Stimulated activated naive CD4-positive, alpha-beta T cell treated with Interleukin-2 at 50 U/mL for 16 hours (primary cell): Measurements from ENCODE around the gene CCNI2.

Source experiments
- DNase-seq: peaks from one replicate; lab custom pipeline; 2025; lab: John Stamatoyannopoulos, UW

CCNI2 gene

DNA sequence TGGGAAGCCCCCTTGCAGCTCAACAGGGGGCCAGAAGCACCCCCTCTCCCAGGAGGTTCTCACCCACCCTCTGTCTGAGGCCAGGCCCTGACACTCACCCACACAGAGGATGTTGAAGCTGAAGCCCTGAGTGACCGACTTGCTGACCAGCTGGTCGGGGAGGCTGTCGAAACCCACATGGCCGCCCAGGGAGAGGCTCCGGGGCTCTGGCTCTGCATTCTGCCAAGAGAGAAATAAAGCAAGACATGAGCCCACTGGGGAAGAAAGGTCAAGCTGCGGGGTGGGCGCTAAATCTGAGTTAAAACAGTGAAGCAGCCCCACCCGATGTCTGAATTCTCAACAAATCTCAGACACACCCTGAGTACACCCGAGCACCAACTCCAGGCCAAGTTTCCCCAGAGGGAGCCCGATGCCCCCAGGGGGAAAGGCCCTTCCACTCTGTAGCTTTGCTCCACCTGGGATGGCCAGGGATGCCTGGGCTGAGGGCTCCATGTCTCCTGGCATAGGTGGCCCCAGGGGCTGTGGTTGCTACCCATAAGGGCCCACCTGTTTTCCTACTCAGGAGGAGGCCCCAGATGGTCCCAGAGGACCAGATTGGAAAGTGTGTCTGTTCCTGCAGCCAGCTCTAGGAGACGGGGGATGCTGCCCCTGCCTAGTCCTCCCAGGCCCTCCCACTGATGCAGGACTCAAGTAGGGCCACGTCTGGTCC is 18.2 kb downstream of the CCNI2 start:
- DNase-seq: no peak

DNA sequence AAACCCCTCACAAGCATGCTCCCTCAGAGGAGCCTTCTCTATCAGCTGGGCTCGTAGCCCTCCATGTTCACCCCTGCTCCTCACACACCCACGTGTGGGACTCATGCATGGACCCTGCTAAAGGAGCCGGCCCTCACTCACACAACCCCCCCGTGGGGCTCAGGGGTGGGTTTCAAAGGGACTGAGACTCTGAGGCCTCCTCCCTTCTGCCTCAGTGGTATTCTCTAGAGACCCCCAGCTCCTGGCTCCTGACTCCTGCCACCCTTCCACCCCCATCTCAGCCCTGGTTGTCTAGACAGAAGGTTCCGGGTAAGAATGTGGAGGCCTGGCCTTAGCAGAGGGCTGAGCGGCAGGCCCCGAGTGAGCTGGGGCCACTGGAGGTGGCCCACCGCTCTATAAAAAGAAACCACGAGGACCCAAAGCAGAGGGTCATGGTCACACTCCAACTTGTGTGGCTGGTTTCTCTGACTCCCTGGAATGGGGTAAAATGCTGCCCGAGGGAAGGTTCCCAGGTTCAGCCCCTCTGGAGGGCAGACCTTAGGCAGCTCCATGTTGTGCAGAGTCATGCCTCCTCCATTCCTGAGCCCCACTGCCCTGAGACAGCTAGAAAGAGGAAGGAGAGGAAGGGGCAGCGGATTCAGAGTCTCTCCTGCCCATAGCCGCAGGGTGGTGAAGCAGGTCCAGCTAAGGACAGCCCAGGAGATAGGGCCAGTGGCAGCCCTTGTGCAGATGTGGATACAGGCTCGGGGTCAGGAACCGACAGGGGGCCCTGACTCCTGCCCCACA is 19.0 kb downstream of the CCNI2 start:
- no peak for DNase-seq

DNA sequence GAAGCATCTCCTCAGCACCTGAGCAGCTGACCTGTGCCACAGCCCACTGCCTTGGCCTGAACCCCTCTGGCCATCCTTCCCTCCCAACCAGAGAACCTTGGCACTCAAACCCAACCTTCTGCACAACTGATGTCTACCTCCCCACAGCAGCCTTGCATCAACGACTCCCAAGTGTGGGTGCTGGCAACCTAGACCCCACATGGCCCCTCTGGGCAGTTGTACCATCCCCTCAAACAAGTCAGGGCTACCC is 19.5 kb downstream of the CCNI2 start:
- DNase-seq: no peak

DNA sequence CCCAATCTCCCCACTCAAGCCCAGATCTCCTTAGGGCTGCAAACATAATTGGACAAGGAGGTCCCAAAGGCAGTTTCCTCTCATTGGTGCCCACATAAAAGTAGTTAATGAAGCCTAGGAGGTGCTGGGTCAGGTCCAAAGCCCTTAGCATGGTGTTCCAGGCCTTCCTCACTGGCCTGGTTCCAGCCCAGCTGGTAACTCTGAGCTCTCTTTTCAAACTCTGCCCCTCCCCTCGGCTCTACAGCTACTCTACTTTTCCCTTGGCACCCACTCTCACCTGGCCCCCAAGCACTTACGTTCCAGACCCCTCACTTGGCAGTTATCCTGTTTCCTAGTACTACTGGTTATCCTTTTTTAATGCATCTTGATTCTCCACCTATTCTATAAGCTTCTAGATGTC is 19.9 kb downstream of the CCNI2 start:
- no peak for DNase-seq

DNA sequence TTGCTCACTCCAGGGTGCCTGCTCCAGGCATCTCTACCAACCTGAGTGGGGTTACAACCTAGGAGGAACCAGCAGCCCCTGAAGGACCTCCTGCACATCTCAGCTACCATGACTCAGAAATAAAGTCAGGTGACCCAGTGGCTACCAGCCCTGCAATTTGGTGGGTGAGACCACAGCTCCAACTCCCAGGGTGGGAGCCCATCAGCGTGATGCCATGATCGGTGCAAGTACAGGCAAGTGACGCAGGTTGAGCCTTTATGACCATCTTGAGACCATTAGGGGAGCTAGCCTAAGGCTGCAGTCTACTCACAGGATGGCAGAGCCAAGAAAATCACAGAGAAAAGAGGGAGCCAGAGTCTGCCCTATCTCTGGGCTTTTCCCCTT is 21.3 kb downstream of the CCNI2 start:
- DNase-seq: no peak

DNA sequence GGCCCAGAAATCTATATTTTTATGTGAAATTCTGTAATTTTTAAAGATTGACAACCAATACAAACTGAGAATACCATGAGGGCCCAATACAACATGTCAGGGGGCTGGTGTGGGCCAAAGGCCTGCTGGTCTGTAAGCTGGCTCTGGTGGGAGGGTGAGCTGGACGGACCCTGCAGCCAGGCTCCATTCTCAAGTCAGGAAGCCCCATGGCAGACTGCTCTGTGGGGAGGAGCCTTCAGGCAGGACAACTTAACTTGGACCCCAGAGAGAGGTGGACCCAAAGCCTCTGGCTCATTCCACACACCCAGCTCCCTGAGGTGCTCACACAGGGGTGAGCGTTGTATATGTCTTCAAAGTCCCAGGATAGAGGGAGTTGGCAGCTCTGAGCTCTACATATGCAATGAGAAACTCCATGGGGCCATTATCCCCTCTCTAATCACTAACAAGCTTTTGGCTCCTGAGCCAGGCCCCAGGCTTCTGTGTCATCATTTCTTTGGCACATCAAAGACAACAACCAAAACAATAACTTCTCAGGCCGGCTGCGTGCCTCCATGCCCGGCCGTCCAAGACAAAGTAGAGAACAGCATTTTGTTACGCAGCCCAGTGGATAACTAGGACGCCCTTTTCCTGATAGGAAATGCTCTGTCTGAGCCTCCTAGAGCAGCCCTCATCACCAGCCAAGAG is 23.4 kb downstream of the CCNI2 start:
- no peak for DNase-seq

DNA sequence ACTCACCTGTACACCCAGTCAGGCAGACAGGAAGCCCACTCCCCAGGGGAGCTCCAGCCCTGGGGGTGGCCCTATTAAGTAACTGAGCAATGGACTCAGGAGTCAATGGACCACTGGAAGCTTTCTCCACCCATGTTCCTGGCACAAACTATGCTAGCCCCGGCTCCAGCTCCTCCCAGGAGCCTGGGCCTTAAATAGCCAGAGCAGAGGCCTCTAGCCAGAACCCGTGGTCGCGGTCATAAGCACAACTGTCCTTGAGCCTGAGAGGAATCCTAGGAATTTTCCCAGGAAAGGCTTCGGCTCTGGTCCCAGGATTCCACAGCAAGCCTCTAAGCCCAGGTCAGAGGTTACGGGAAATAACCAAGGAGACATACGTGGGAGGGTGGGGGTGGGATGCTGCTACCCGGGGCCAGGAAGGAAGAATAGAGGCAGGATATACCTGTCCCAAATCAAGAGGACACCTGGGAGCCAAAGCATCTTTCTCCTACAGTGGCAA is 24.3 kb downstream of the CCNI2 start:
- DNase-seq: no peak

DNA sequence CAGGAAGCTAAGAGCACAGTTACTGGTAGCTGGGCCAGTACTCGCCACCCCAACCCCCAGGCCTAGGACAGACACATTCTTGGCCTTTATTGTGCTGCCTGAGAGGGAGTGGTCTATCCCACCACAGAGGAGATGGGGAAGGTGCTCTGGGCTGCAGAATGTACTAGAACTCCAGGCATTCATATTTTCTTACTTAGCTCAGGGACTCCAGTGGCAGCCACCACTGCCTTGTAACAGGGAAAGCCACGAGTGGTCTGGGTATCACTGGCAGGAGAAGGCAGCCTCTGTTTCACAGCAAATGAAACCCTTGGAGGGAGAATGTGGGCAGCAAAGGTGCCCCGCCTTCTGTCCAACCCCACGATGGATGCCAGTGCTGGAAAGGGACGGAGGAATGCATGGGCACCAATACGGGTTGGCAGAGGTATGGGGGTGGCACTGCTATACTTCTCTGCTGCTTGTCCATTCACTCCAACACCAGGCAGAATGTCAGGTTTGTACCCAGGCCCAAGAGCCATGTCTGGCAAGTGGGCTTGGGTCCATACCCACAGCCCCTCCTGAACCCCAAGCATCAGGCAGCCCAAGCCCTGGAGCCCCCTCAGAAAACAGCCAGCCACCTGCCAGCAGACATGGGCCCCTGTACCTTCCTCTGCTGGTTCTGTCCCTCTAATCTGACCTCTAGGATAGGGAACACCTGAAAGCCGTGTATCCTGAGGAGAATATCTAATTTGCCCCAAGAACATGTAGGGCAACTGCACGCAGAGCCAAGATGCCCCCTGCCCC is 25.3 kb downstream of the CCNI2 start:
- no peak for DNase-seq

DNA sequence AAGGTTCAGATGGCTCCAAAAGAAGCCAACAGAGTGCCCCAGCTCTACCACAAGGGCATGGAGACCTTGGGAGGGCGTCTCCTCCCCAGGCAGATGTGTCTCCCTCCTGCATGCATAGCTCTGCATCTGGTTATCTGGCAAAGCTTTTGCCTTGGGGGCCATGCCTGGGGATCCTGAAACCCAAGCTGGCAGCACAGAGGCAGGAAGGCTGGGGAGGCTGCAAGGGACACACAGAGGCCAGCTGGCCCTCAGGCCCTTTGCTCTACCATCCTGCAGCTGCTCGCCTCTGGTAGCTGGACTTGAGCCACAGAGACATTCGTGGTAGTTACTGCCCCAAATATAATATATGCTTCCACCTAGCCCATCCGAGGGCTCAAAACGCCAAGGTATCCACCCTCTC is 25.9 kb downstream of the CCNI2 start:
- no peak for DNase-seq

DNA sequence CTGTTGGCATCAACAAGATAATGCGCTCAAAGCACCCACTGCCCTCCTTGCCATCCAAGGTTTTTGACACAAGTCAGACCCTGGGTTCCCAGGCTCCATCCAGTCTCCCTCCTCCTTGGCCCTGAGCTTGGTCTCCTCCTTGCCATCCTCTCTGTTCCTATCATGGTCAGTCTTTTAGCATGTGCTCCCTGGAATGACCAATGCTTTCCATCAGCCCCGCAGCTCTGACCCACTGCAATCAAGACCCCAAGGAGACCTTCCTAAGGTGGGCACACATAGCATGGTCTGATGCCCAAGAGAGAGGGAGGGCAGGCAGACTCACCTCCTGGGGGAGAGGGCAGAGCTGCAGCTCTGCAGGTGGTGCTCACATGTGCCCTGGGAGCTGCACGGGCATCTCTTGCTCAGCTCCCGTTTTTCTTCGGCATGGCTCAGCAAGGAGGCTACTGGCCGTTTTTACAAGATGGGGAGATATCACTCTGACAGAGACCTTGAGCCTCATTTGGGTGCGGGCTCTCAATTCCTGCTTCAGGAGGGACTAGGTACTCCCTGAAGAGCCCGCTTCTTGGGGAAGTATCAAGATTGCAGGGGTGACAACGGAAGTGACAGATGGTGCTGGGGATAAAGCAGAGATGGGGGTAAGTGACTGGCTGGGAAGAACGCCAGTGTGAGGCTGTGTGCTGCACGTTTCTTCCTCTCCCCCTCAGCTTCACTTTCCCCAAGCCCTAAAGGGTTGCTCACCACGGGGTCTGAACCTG is 26.6 kb downstream of the CCNI2 start:
- DNase-seq: no peak

DNA sequence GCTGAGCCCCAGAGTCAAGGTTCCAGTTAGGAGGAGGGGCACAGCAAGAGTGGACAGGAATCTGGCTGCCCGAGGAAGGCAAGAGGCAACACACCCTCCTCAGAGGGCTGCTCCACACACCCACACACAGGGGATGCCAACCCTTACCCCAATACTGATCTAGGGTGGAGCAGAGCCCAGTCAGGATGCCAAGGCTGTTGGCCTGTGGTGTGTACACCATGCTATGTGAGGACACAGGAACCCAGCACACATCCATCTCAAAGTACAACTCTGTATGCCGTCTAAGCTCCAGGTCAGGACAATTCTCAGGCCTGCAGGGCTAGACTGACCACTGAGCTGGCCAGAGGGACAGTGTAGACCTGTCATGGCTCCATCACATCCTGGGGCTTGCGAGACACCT is 27.2 kb downstream of the CCNI2 start:
- DNase-seq: no peak

DNA sequence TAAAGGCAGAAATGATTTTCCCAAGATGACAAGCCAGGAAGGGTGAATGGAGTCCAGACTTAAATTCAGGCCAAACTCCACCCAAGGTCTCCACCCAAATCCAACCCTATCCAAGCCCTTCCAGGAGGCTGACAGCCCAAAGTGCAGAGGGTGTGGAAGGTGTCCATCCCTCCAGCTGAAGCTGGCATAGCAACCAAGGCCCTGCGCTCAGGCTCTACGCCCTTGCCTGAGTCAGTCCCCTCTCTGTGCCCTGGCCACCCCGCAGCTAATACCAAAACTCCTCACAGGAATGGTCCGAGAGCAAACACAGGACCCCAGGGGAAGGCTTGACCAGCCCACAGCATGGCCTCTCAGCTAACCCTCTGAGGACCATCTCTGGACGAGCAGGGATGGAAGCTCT is 27.7 kb downstream of the CCNI2 start:
- DNase-seq: no peak

DNA sequence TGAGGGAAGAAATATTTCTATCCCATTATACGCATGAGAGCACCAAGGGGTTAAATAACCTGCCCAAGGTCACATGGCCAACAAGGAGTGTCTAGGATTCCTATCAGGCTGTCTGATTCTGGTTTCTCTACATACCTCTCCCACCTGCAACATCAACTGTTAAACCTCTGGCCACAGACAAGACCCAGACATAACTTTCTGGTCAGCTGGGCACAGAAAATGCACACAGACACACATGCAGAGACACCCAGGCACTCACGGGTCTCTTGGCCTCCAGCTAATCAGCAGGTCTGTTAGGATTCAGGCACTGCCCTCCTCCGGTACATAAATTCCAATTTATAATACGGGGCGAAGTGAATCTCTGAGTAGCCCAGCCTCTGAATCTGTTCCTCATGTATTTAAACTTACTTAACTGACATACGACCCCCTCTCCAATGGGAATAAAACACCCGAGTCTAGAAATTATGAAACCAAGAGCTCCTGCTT is 28.3 kb downstream of the CCNI2 start:
- DNase-seq: no peak

DNA sequence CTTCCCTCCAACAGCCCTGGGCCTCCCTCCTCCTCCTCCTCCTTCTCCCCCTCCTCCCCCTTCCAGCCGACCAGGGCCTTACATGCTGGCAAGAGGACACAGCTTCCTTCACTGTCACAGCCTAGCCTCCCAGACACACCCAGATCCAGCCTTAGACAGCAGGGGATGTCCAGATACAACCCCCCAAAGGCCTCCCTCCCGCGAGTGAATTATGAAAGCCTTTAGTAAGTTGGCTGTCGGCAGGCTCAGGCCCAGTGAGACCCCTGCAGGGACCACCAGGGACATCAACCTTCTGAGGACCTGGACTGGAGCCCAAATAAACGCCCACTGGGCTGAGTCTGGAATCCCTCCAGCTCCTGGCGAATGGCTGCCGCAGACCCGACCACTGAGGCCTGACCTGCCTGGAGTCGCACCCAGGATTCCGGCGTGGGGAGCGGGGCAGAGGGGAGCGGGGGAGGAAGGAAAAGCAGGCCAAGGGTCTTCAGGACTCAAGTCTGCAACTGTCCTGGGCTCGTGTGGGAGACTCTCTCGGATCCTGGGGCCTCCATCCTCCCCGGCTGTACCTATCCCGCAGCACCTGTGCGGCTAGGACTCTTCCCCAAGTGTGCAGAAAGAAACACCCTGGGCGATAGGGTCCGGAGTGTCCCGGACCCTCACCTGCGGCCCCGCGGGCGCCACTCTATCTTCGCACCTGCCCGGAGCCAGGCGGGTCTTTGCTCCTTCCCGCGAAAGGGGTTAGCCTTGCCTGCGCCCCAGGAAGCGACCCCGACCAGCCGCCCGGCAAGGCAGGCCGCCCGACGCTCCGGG is 29.1 kb downstream of the CCNI2 start:
- no peak for DNase-seq

DNA sequence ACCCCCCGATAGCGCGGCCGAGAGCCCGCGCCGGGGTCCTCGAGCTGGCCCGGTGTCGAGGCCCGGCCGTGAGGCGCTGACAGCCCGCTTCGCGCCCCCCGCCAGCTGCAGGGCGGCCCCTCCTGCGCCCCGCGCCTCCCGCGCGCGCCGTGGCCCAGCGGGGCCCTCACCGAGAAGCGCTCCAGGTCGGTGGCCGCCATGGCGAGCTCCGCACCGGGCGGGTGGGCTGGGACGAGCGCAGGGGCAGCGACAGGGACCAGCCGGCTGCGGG is 29.6 kb downstream of the CCNI2 start:
- DNase-seq: no peak

DNA sequence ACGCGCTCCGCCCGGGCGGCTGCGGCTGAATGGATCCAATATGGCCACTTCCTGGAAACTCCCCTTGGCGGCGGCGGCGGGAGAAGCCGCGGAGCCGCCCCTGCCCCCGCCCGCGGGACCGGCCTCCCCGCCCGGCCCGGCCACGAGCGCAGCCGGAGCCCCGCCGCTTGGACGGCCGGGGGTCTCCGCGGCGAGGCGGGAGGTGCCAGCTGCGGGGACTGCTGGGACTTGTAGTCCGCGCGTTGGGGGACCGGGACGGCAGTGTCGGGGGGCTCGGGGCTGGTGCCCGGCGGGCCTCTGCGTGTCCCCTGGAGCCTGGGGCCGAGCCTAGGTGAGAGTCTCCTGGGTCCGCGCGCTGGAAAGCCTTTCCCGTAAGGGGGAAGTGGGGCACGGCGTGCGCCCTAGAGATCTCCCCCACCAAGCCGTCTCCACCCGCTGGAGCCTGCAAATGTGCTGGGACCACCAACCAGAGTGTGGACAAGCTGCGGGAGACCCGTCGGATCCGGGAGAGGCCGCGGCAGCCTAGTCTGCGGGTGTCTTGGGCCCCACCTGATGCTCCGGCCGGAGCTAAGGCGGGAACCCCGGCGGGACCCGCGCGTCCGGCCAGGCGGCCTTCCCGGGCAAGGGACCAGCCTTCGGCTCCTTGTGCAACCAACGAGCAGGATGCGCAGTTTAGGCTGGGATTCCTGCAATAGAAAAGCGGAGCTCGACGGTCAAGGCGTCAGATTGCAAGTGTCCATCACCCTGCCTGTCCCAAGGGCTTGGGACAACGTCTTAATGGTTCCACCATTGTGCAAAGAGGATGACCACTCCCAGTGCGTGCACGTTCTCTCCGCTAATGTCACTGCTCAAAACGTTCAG is 30.2 kb downstream of the CCNI2 start, which contains the start of gene SEPTIN8:
TSS of gene SEPTIN8 (minus strand) at position 31 of the 861 bp plus-strand sequence. CDS start 102 bp downstream, outside the sequence.
- DNase-seq: peak; percentile 13

DNA sequence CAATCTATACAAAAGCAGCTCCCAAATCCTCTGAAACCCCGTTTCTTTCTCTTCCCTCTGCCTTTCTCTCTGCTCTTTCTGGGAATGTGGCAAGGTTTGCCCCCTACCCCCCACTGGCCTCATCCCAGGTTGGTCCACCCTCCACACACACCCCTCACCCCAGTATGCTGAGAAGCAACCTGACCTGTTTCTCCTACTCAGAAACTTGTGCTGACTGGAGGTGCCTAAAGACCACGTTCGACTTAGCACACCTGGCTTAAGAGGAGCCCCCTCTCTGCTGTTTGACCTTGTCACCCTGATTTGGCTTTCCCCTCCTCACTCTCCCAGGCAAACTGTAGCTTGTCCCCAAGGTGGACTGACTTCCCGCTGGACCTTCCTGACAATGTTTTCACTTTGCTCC is 30.9 kb downstream of the CCNI2 start:
- no peak for DNase-seq

DNA sequence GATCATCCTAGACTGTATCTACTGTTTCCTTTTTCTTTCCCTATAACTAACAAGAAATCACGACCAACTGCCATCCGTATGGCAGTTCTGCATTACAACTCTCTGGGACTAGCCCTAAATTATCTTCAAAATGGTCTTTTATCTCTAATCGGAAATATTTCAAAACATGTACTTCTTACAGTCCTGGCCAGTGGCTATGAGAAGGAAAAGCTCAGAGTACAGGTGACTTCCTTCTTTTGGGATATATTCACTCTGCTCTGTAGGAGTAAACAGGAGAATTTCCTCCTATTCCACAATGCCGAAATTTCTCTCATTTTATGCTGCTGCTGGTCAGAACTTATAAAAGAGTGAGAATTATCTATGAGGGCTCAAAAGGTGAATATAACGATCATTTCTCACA is 31.6 kb downstream of the CCNI2 start:
- DNase-seq: no peak

DNA sequence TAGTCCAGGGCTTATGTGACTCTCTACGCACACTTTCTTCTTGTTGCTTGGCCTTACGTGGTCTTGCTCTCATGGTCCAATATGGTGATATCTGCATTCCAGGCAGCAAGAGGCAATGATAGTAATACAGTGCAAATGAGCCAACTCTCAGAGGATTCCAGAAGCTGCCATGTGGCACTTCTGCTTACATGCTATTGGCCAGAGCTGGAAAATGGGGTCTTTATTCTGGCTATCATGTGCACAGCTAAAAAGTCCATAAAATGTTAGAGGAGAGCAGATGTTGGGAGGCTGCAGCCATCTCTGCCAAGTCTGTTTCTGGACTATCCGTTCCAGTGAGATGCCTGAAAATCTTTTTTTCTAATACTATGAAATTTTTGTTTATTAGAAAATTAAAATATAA is 32.7 kb downstream of the CCNI2 start:
- no peak for DNase-seq

DNA sequence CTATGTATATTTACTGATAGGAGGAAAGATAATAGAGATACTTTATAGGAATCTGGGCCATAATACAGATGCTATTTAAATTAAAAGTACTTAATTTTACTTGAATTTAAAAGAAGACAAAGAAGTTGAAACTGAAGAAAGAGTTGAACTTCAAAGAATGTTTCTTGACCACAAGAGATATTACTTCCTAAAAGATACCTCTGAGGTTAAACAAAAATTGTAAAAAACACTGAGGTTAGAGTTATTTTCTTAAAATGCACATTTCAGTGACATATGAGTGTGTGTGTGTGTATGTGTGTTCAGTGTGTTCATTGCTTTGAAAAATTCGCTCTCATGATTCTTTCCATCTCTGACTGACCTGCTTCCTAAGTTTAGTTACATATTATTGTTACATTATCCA is 33.4 kb downstream of the CCNI2 start:
- no peak for DNase-seq
